GM18508 (cell line): ENCODE measurements around the gene ASCC3.
"Not testable (repeated sequence)": the region's sequence is repeated elsewhere in the genome, so short reads cannot be mapped to it uniquely, and the experiment has no call there.

ENCODE experiments used
- ATAC-seq: cut with Tn5 transposase; IDR thresholded peaks from one replicate; pipeline ENCODE4 v1.9.1; 2021; ENCODE audit warnings: moderate number of reproducible peaks; ENCODE audit not compliant: insufficient read depth, unreplicated experiment

Gene ASCC3

GRCh38 chr6:100808638-100809275, 72.4 kb downstream of the ASCC3 start:
- no peak for ATAC-seq

GRCh38 chr6:100806296-100806695, 74.8 kb downstream of the ASCC3 start:
- no peak for ATAC-seq

DNA sequence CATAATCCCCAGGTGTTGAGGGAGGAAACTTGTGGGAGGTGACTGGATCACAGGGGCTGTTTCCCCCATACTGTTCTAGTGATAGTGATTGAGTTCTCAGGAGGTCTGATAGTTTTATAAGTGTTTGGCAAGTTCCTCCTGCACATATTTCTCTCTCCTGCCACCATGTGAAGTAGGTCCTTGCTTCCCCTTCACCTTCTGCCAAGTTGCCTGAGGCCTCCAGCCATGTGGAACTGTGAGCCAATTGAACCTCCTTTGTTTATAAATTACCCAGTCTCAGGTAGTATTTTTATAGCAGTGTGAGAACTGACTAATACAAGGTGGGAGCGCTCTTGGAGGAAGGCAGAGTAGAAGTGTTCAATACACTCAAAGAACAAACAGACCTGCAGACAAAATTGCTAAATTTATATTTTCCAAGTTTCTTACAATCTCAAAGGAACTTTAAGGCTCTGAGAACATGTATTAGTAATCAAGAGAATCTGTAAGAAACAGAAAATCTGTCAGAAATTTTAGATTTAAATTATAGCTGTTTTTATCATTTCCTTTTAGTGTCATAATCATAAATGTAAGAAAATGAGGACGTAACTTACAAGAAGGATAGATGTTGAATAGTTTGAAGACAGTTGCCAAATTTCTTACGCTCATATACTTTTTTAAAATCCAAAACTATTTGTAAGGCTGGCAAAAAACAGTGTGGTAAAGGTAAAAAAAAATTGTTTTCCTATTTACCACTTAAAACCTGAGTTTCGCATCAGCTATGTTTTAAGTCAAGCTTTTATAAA, 77.7 kb downstream of the ASCC3 start:
- no peak for ATAC-seq

DNA sequence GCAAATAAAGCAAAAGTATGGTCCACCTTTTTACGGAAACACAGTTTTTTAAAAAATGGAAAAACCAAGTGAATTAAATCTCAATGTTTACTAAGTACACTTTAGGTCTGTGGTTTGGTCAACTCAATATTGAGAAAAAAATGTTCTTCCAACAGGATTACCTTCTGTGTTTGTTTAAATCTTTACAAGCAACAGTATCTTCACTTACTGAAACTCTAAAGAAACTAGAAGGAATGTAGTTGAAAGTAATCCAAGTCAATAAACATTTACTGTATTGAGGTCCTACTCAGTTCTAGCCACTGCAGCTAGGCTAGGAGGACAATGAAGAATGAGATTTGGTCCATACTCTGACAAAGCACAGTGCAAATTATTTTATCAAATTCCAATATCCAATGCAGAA, 80.1 kb downstream of the ASCC3 start:
- no peak for ATAC-seq

DNA sequence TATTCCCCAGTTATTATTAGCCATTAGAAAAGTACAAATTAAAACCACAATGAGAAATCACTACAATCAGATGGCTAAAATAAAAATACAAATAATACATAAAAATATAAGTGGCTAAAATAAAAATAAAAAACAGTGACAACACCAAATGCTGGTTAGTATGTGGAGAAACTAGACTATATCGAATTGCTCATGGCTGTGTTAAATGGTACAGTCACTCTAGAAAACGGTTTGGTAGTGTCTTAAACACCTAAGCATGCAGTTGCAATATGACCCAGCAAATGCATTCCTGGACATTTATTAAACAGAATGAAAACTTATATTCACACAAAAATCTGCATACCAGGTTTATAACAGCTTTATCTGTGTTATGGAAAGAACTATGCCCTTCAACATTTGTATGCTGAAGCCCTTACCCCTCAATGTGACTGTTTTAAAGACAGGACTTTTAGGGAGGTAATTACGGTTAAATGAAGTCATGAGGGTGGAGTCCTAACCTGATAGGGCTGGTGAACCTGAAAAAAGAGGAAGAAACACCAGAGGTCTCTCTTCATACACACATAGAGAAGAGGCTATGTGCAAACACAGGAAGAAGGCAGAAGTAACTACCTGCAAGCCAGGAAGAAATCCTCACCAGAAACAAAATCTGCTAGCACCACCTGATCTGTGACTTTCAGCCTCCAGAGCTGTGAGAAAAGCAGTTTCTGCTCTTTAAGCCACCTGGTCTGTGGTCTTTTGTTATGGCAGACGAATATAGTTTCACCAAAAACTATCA, 84.9 kb downstream of the ASCC3 start:
- peak; percentile 99 for ATAC-seq

DNA sequence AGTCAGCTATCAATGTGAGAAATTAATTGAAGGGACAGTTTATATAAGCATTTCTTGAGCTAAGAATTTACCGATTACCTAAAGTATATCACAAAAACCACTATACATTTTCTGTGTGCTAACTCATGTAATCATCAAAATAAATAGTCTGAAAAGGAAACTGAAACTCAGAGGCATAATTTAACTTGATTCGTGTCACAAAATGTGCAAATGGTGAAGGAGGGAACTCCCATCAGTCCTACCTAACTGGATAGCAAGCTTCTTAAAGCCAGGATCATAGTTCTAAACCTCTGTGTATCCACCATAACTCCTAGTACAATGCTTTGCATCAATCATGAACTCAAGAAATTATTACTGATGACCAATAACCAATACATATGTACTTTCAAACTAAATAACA, 91.0 kb downstream of the ASCC3 start:
- no peak for ATAC-seq

- no peak for ATAC-seq
These were observed 95.1 kb downstream of the ASCC3 start for GRCh38 chr6:100785982-100786381.

GRCh38 chr6:100780648-100781047, 100.5 kb downstream of the ASCC3 start:
- no peak for ATAC-seq

DNA sequence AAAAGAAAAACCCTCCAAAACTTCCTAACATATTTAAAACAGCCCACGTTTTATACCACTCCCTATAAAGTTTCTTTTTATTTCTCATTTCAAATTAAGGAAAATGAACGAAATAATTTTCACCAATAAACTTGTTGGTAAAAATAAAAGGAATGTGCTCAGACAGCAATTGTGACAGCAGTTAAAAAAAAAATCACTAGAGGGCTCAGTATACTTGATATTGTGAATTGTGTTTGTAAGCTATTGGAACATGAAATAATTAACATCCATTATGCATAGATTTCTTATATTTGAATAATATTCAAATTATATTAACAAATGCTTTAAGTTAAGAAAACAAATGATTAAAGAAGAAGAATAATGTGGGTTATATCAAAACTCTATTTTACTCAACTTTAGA, 105.5 kb downstream of the ASCC3 start:
- no peak for ATAC-seq

GRCh38 chr6:100774681-100775080, 106.4 kb downstream of the ASCC3 start:
- no peak for ATAC-seq

GRCh38 chr6:100768816-100769351, 112.2 kb downstream of the ASCC3 start:
- peak; percentile 72 for ATAC-seq

DNA sequence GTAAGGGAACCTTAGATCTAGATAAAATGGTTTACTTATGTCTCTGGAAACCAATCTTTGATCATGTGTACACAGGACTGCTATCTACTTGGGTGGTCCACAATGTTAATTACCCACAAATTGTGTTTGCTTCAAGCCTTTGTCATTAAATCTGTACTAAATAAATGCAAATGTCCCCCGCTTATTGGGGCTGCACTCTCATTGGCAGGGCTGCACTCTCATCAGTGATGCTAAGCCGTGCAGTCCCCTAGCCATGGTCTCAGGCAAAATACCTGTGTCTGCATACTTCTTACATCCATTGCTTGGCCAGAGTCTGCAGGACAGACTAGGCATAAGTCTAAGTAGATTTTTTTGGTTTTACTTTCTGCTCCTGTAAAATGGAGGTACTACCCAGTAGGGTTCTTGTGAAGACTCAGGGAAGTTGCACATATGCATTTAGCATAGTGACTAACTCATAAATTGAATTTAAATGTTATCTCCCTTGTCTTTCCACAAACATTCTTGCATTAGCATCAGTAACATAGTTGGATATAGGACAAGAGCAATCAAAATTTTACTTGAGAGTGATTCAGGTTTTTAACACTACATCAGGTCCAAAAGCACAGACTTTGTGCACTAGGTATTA, 117.4 kb downstream of the ASCC3 start:
- no peak for ATAC-seq

DNA sequence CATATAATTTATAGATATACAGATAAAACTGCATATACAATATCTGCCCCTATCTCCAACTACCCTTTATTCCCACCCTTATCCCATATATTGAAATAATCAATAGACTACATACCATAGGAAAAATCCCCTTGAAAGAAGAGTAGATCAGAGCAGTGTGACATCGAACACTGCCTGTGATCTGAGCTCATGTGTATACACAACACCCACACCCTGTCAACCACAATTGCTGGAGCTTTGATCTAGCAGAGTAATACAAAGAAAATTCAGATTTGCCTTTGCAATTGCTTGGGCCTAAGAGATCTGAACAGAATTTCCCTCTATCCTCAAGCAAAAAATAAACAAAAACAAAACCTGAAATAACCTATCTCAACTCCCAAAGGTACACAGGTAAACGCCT, 119.3 kb downstream of the ASCC3 start:
- ATAC-seq = no peak

DNA sequence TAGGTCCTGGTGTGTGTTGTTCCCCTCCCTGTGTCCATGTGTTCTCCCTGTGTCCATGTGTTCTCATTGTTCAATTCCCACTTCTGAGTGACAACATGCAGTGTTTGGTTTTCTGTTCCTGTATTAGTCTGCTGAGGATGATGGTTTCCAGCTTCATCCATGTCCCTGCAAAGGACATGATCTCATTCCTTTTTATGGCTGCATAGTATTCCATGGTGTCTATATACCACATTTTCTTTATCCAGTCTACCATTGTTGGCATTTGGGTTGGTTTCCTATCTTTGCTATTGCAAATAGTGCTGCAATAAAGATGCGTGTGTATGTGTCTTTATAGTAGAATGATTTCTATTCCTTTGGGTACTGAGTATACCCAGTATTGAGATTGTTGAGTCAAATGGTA, 122.7 kb downstream of the ASCC3 start:
- not testable (repeated sequence) for ATAC-seq

DNA sequence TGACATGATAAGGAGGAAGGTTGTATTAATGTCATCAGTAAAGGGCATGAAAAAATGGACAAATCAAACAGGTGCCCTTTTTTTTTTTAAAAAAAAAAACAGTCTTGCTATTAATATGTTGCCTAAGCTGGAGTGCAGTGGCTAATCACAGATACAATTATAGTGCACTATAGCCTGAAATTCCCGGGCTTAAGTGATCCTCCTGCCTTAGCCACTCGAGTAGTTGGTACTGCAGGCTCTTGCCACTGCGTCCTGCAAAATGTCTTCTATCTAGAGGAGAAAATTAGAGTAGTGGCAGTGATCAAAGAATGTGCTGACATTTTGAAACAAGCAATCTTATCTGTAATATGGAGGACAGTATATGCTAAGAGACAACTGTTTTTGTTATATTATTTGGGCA, 127.7 kb downstream of the ASCC3 start:
- no peak for ATAC-seq

DNA sequence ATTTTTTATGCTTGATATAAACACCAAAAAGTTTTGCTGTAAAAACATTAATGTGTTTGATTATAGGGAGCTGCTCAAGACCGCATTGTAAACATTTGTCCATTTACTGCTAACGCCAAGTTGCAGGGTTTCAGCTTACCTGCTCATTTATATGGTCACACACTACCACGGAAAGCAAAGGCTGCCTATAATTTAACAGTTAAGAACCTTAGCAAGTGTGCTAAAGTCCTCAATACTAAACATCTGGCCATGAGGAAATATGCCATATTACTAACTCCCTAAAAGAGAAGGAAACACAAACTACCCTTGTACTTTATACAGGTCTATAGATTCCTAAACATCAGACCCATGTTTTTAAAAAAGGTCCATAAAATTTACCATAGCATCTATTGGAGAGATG, 129.5 kb downstream of the ASCC3 start:
- no peak for ATAC-seq

DNA sequence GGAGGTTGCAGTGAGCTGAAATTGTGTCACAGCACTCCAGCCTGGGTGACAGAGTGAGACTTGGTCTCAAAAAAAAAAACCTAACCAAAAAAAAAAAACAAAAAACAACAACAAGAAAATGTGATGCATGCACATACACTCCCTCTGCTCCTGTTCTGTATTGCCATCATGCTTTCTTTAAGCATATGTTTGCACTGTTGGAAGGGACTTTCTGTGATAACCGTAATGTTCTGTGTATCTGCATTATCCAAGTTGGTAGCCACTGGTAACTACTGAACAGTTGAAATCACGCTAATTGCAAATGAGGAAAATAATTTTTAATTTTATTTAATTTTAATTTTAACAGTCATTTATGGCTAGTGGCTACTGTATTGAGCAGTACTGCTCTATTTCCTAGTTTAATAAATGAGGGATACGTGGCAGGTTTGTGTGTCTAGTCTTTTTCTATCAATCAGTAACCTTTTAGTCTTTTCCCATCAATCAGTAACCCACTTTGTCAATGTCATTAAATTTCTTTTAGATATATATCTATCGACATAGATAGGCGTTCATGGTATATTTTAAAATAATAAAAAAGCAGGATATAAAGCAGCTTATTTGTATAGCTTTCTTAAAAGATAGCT, 135.6 kb downstream of the ASCC3 start:
- ATAC-seq = no peak

GRCh38 chr6:100740439-100740838, 140.7 kb downstream of the ASCC3 start:
- ATAC-seq = no peak

- ATAC-seq = not testable (repeated sequence)
These were observed 143.4 kb downstream of the ASCC3 start for GRCh38 chr6:100737720-100738119.

- no peak for ATAC-seq
These were observed 149.7 kb downstream of the ASCC3 start for GRCh38 chr6:100731411-100731810.
